Activated B cell treated with CpG ODN at 0.5 μM for 24 hours (primary cell): Measurements from ENCODE around the gene FAM168A. TPM values are rescaled to one million over a fixed set of nuclear protein-coding genes. Genes with fewer than 3 reads are reported as not detected.

ENCODE experiments used
- ATAC-seq: fragments of 200-7000 bp; cut with Tn5 transposase; one replicate; pipeline ENCODE4 v1.10.0; 2021; ENCODE audit warnings: low read depth, mild to moderate bottlenecking, moderate library complexity
- CTCF ChIA-PET: fragments of 350-600 bp; sonication (Branson Sonifier 250); formaldehyde crosslinking; loops from one replicate; lab custom pipeline; 2021; ENCODE audit warnings: antibody characterized with exemption; lab: Charles Lee
- POLR2A ChIA-PET: fragments of 350-600 bp; sonication (Branson Sonifier 250); formaldehyde crosslinking; loops from one replicate; lab custom pipeline; 2021; ENCODE audit warnings: antibody characterized with exemption; lab: Charles Lee
- DNase-seq: peaks from one replicate; pipeline ENCODE4 v3.0.0; 2022
- H3K27ac Mint-ChIP-seq: one replicate; pipeline ENCODE4 v1.8.0; 2020; ENCODE audit warnings: mixed read lengths
- H3K27me3 Mint-ChIP-seq: one replicate; pipeline ENCODE4 v1.8.0; 2021; ENCODE audit warnings: mixed read lengths
- H3K36me3 Mint-ChIP-seq: one replicate; pipeline ENCODE4 v1.8.0; 2021; ENCODE audit warnings: low read depth, mixed read lengths
- H3K4me1 Mint-ChIP-seq: one replicate; pipeline ENCODE4 v1.8.0; 2021; ENCODE audit warnings: mixed read lengths
- H3K4me3 Mint-ChIP-seq: one replicate; pipeline ENCODE4 v1.8.0; 2020; ENCODE audit warnings: mild to moderate bottlenecking, mixed read lengths
- H3K9me3 Mint-ChIP-seq: one replicate; pipeline ENCODE4 v1.8.0; 2020; ENCODE audit warnings: mixed read lengths
- CTCF ChIP-seq: fragments of 200-600 bp; IDR thresholded peaks from one replicate; pipeline ENCODE4 v1.8.0; 2022; ENCODE audit warnings: antibody characterized with exemption, mild to moderate bottlenecking
- intact Hi-C: fragments of 100-400 bp; cut with micrococcal nuclease; formaldehyde crosslinking; loops from one replicate; pipeline ENCODE4 v1.15.1; 2024
- total RNA-seq: library from RNA; stranded (reverse); gene quantifications from 2 replicates; pipeline ENCODE4 v1.2.3, GENCODE V29; 2022

FAM168A gene
- total RNA-seq, 1 donor from 2014 or later = 16.5 TPM

GRCh38 chr11:73430326-73430725, 167.6 kb downstream of the FAM168A start:
- H3K36me3 Mint-ChIP-seq = peaks cover 7% of the 10 kb centered on the region
- POLR2A ChIA-PET = interaction anchor here (0.7 kb wide), 1 partner anchor 213 kb away, joined by 3 read pairs; no protein-coding TSS in a partner anchor
- no peak overlapping the region for H3K27ac Mint-ChIP-seq
- no peak overlapping the region for H3K4me3 Mint-ChIP-seq
- no peaks in the 10 kb centered on the region for H3K4me1 Mint-ChIP-seq
- DNase-seq (no peak), ATAC-seq (no peak)
- H3K9me3 Mint-ChIP-seq = no peaks in the 10 kb centered on the region
- intact Hi-C loops = no loop called here
- TF ChIP-seq CTCF = no peak
- CTCF ChIA-PET = no interaction called here
- no peaks in the 10 kb centered on the region for H3K27me3 Mint-ChIP-seq

GRCh38 chr11:73429121-73429750, 168.7 kb downstream of the FAM168A start:
- no peak overlapping the region for H3K4me3 Mint-ChIP-seq
- no peaks in the 10 kb centered on the region for H3K9me3 Mint-ChIP-seq
- ChIA-PET CTCF (no interaction called here), POLR2A (interaction anchor here (0.6 to 0.7 kb wide), 2 partner anchors 17 to 151 kb away, joined by 3 read pairs; no protein-coding TSS in a partner anchor)
- intact Hi-C loops = no loop called here
- ATAC-seq = no peak
- H3K27ac Mint-ChIP-seq = peak overlapping the region; percentile 19
- H3K27me3 Mint-ChIP-seq = no peaks in the 10 kb centered on the region
- H3K4me1 Mint-ChIP-seq = peaks cover 2% of the 10 kb centered on the region
- DNase-seq = no peak
- peaks cover 7% of the 10 kb centered on the region for H3K36me3 Mint-ChIP-seq
- no peak for TF ChIP-seq CTCF

- Mint-ChIP-seq H3K27me3 (no peaks in the 10 kb centered on the region), H3K4me3 (no peak overlapping the region), H3K36me3 (peaks cover 7% of the 10 kb centered on the region), H3K4me1 (peaks cover 2% of the 10 kb centered on the region), H3K9me3 (no peaks in the 10 kb centered on the region), H3K27ac (no peak overlapping the region)
- no peak for TF ChIP-seq CTCF
- DNase-seq = no peak
- no peak for ATAC-seq
- ChIA-PET POLR2A (no interaction called here), CTCF (no interaction called here)
- intact Hi-C loops = no loop called here
Measured at GRCh38 chr11:73428699-73429098, 169.2 kb downstream of the FAM168A start.

GRCh38 chr11:73428227-73428626, 169.7 kb downstream of the FAM168A start:
- DNase-seq (no peak), ATAC-seq (no peak)
- H3K9me3 Mint-ChIP-seq = no peaks in the 10 kb centered on the region
- CTCF ChIA-PET = no interaction called here
- POLR2A ChIA-PET = no interaction called here
- peaks cover 7% of the 10 kb centered on the region for H3K36me3 Mint-ChIP-seq
- no peak for TF ChIP-seq CTCF
- no peak overlapping the region for H3K27ac Mint-ChIP-seq
- no peaks in the 10 kb centered on the region for H3K27me3 Mint-ChIP-seq
- intact Hi-C loops = no loop called here
- no peak overlapping the region for H3K4me3 Mint-ChIP-seq
- peaks cover 2% of the 10 kb centered on the region for H3K4me1 Mint-ChIP-seq

- CTCF ChIA-PET = no interaction called here
- POLR2A ChIA-PET = no interaction called here
- Mint-ChIP-seq H3K36me3 (peaks cover 9% of the 10 kb centered on the region), H3K27me3 (no peaks in the 10 kb centered on the region), H3K4me1 (peaks cover 2% of the 10 kb centered on the region), H3K4me3 (no peak overlapping the region), H3K27ac (no peak overlapping the region), H3K9me3 (no peaks in the 10 kb centered on the region)
- ATAC-seq = no peak
- DNase-seq = no peak
- TF ChIP-seq CTCF = no peak
- intact Hi-C loops = no loop called here
Measured at GRCh38 chr11:73426219-73426850, 171.6 kb downstream of the FAM168A start.
